ENCODE data around the gene PRKCB.
"Not testable (repeated sequence)": the region's sequence is repeated elsewhere in the genome, so short reads cannot be mapped to it uniquely, and the experiment has no call there.

PRKCB gene

DNA sequence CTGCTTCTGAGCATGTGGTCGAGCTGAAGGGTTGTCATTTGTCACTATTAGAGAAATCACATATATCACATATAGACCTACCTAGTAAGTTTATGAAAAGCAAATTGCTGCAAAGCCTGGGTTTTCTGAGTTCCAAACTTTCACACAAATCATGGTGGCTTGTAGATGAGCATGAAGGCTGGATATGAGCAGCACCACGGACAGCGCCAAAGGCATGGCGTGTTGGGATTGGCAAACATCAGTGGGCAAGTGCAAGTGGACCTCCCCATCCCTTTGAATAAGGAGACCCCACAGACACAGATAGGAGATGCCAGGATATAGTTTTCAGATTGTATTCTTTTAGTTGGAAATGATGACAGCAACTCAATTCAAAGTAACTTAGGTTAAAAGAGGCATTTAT lies 342.7 kb downstream of the PRKCB start:
- no peak for DNase-seq (ENCODE audit: low spot score)

- no peak for DNase-seq (ENCODE audit: low spot score)
Measured at GRCh38 chr16:24180451-24180850, 344.7 kb downstream of the PRKCB start.

DNA sequence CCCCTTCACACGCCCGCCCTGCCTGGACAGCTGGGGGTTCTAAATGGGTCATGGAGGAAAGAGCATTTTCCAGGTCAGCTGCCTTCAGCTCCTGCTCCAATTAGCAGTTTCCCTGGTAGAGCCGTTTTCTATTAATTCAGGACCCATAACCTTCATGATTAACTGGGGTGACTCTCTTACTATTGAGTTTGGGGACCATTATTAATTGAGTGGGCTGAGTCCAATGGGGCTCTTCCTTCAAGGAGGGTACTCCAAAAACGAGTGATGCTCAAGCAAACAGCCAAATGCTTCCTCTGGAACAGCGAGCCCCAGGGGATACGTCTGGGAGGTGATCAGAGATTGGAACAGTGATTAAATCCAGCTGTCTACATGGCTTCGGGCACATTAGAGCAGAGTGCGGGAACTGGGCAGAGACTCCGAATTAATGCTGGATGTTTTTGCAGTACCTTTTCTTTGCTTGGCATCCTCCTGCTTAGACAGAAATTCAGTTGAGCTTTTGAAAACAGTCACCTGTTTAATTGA lies 352.3 kb downstream of the PRKCB start:
- DNase-seq (ENCODE audit: low spot score), result no peak

GRCh38 chr16:24188751-24189318 lies 353.1 kb downstream of the PRKCB start:
- no peak for DNase-seq (ENCODE audit: low spot score)

- DNase-seq (ENCODE audit: low spot score), result no peak
Measured at GRCh38 chr16:24189941-24190340, 354.2 kb downstream of the PRKCB start.

DNA sequence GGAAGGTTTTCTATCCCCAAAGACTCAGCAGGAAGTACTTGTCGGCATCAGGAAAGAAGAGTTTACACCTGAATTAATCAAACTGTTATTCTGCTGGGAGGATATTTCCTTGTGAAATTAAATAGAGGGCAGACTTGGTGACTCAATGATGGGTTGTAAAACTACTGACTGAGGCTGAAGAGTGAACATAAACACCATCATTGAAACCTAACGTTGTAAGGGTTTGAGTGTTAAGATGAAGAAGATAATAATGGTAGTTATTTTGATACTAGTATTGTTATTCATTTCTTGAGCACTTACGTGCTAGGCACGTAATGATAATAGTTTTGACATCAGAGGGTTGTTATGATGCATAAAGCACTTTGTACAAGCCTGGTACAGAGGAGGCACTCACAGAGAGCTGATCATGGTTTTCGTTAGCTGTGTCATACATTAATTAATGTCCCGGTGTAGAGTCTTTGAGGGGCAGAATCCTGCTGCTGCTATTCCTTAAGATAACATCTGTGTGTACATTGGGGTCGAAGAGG lies 356.2 kb downstream of the PRKCB start:
- no peak for DNase-seq (ENCODE audit: low spot score)

- DNase-seq (ENCODE audit: low spot score), result no peak
Measured at GRCh38 chr16:24195221-24195620, 359.4 kb downstream of the PRKCB start.

DNA sequence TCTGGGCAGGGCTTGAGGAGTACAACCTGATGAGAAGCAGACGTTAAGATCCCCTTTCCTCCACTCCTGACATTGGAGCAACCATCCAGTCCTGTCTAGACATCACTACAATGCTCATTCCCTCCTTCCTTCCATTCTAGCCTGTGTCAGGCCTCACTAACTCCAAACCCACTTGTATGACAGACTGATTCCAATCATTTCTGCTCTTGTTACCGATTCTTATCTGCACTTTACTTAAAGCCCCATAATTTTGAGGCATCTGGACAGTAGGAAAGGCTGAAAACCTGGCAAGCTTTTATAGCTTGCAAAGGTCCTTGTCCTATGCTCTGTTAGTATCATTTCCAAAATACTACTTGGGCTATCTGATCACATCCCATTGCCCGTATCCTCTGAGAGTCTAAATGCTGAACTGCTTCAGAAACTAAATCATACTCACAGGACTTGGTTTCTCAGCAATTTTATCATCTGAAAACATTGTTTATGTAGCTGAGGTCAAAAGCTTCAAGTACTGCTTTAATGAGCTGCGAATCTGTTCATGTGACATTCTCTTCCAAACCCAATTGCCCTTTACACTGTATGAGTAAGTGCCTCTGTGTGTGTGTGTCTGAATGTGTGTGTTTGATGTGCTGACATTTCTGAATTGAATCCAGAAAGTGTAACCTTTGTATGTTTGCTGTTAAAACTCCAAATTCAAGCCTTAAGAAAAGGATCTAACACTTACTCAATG lies 363.2 kb downstream of the PRKCB start:
- no peak for DNase-seq (ENCODE audit: low spot score)

DNA sequence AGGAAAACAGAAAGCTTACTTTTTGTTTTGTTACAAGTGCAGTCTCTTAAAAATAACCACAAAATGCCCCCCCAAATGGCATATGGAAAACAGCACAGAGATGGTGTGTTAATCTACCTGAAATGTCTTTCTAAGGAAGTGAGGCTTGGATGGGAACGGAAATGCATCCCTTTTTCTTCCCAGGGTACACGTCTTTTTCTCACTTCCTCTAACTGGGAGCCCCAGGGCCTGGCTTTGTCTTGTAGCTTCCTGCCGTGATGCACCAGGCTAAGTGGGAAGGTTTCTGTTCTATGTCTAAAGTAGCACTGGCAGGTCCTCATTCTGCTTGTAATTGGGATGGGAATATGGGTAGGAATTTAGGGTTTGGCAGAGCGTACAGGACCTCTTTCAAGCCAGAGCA lies 367.9 kb downstream of the PRKCB start:
- no peak for DNase-seq (ENCODE audit: low spot score)

DNA sequence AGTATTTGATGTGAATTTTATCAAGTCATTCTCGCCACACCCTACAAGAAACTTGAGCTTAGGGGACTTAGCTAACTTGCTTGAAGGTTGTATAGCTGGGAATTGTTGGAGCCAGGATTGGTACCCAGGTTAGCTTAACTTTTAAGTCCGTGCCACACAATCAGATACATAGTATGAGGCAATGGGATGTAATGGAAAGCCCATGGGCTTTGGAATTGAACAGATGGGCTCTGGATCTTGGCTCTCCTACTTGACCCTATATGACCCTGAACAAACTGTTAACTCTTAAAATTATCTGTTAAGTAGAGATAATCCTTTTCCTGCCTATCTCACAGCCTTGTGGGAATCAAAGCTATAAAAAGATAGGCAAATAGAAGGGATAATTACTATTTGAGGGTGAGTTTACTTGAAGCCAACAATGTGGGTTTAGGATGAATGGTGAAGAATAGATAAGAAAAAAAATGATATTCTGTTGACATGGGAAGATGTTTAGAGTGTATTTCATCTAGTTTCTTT lies 368.4 kb downstream of the PRKCB start:
- no peak for DNase-seq (ENCODE audit: low spot score)

GRCh38 chr16:24206926-24207325 lies 371.1 kb downstream of the PRKCB start:
- DNase-seq (ENCODE audit: low spot score), result no peak

- DNase-seq (ENCODE audit: low spot score), result no peak
Measured at GRCh38 chr16:24208710-24209109, 372.9 kb downstream of the PRKCB start.

- DNase-seq (ENCODE audit: low spot score), result no peak
Measured at GRCh38 chr16:24214992-24215391, 379.2 kb downstream of the PRKCB start.

DNA sequence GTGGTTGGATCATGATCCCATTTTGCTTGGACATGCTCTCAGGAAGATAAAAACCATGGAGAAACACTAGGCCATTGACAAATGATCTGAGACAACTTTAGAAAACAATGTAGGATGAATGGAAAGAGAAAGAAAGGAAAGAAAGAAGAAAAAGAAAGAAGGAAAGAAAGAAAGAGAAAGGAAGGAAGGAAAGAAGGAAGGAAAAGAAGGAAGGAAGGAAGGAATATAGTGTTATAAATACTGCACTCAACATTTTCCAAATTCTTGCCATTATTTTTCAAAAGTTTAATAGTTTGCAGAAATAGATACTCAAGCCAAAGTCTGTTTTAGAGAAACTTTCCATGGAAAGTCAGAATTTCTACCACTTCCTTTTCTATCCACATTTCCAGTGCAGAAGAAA lies 381.2 kb downstream of the PRKCB start:
- no peak for DNase-seq (ENCODE audit: low spot score)

DNA sequence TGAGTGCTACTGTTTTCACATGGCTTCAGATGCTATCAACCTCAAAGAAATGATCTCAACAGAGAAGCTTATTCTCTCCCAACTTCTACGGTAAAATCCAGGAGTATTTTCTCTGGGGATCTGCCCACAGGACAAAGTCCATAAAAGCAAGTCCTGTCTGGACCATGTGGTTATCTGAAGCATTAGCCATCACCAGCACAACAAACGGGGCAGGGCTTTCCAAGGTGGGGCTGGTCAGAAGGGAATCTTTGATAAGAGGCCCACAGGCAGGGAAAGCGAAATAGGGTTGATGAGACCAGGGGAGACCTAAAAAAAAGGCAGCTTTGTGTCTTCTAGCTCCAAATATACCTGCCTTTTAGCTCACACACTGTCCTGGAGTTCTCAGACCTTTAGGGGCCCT lies 381.7 kb downstream of the PRKCB start:
- no peak for DNase-seq (ENCODE audit: low spot score)

DNA sequence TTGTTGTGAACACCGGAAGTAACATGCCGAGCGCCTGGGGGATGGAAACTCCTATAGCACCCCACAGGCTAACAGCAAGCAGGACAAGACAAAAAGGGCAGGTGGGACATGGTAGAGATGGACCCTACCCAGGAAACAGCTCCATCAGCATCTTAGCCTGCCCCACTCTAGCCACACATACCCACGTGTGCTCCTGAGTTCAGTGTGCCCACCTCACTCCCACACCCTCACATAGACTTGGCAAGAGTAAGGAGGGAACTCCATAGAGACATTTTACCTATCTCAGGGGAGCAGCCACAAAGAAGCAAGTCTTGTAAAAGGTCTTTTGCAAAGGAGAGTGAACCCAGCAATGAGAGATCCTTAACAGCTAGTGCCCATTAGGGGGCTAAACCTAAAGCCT lies 382.5 kb downstream of the PRKCB start:
- no peak for DNase-seq (ENCODE audit: low spot score)

GRCh38 chr16:24221219-24221618 lies 385.4 kb downstream of the PRKCB start:
- DNase-seq (ENCODE audit: low spot score), result no peak

- DNase-seq (ENCODE audit: low spot score), result no peak
Measured at GRCh38 chr16:24228514-24228913, 392.7 kb downstream of the PRKCB start.

- no peak for DNase-seq (ENCODE audit: low spot score)
Measured at GRCh38 chr16:24232936-24233335, 397.2 kb downstream of the PRKCB start.

DNA sequence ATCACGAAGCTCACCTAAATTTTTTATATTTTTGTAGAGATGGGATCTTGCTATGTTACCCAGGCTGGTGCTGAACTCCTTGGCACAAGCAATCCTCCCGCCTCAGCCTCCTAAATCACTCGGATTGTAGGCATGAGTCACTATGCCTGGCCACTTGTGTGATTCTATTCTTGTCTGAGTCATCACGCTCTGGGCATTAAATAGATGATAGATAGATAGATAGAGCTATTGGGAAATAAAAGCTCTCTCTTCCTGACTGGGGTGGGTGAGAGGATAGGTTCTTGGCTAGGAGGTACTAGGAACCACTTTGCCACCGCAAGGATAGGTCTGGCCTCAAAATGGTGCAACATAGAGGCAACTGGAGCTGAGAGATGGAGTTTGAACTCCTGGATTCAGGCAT lies 399.0 kb downstream of the PRKCB start:
- no peak for DNase-seq (ENCODE audit: low spot score)

- no peak for DNase-seq (ENCODE audit: low spot score)
Measured at GRCh38 chr16:24235806-24236205, 400.0 kb downstream of the PRKCB start.

GRCh38 chr16:24238846-24239245 lies 403.1 kb downstream of the PRKCB start:
- not testable (repeated sequence) for DNase-seq (ENCODE audit: low spot score)

DNA sequence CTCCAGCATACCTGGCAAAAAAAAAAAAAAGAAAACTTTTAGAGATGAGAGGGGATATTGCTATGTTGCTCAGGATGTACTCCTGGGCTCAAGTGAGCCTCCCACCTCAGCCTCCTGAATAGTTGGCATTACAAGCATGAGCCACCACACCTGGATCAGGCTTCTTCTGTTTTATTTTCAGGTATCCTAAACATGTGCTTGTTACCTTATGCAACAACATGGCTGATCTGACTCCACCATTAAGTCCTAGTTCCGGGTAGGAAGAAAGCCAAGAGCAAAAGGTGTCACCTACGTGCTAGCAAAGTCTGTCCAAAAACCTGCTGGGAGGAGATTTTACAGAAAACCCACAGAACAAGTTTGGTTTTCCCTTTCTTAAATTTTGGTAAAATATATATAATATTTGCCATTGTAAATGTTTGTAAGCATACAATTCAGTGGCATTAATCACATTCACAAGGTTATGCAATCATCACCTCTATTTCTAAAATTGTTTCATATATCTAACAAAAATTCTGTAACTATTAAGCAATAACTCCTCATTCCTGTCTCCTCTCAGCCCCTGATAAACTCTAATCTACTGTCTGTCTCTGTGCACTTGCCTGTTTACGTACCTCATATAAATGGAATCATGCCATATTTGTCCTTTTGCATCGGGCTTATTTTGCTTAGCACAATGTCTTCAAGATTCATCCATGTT lies 411.3 kb downstream of the PRKCB start:
- no peak for DNase-seq (ENCODE audit: low spot score)

All from COLO829 (cell line).